ENCODE data around the gene KIF26B.

KIF26B gene

DNA sequence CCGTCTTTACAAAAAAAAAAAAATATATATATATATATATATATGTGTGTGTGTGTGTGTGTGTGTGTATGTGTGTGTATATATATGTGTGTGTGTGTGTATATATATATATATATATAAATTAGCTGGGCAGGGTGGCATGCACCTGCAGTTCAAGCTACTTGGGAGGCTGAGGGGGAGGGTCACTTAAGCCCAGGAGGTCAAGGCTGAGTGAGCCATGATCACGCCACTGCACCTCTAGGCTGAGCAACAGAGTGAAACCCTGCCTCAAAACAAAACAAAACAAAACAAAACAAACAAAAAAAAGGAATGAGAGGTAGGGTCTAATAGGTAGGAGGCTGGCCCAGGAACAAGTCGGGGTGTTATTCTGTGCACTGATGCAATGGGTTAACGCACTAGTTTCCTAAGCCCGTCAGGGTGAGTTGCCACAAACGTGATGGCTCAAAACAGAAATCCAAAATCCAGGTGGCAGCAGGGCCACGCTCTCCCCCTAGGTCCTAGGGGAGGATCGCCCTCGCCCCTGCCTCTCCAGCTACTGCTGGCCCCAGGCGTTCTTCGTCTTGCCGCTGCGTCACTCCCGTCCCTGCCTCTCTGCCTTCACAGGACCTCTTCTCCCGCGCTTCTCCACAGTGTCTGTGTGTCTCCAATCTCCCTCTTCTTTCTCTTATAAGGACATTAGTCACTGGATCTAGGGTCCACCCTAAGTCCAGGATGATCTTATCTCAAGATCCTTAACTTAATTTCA, 24.3 kb upstream of the KIF26B start:
- in situ Hi-C loops (cut with MboI; ENCODE audit: low sequenced_read_pairs) = loop anchor here (25.0 kb wide), 1 partner anchor 1332 kb away; no protein-coding TSS in a partner anchor

DNA sequence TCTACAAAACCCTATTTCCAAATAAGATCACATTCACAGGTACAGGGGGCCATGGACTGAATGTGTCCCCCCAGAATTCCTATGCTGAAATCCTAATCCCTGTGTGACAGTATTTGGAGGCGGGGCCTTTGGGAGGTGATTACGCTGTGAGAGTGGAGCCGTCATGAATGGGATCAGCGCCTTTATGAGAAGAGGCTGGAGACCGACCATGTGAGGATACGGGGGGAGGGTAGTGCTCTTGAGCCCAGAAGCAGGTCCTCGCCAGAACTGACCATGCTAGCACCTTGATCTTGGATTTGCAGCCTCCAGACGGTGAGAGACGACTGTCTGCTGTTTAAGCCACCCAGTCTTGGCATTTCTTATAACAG, 23.8 kb upstream of the KIF26B start:
- in situ Hi-C loops (cut with MboI; ENCODE audit: low sequenced_read_pairs) = loop anchor here (25.0 kb wide), 1 partner anchor 1331 kb away; no protein-coding TSS in a partner anchor

DNA sequence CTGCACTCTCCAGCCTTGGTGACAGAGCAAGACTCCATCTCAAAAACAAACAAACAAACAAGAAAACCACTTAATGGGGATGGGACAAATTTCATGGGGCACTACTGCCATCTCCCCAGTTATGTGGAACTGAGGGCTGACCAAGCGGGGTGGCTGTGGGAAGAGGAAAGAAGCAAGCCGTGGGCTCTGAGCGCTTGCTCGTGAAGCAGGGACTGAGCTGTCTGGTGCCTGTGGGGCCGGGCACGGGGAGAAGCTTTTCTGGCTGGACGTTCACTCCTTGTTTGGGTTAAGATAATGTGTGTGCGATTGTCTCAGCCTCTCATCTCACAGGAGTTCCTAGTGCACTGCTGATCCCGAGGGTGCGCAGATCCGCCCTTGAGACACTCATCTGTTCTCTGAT, 22.0 kb upstream of the KIF26B start:
- in situ Hi-C loops (cut with MboI; ENCODE audit: low sequenced_read_pairs) = loop anchor here (25.0 kb wide), 1 partner anchor 1330 kb away; no protein-coding TSS in a partner anchor

DNA sequence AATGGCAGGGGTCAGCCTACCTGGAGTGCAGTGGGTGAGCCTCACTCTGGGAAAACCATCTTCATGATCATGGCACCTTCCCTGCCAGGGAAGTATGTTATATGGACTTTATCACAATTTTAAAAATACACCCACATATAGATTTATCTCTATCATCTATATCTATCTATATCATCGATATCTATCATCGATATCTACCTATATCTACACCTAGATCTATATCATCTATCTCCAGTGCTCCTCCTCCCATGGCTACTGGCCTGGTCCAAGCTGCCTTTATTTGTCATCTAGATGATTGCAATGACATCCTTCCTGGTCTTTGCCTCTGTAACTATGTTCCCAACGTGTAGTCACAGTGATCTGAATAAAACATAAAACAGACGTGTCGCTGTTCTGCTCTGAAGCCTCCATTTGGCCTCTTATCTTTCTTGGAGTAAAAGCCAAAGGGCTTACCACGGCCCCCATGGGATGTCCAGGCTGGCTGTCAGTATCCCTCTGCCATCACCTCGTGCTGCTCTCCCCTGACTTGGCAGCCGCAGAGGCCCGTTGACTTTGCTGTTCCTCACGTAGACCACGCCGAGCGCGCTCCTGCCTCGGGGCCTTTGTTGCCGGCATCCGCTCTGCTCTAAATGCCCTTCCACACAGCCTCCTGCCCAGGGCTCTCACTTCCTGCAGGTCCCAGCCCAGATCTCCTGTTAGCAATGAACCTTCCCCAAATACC, 20.6 kb upstream of the KIF26B start:
- in situ Hi-C loops (cut with MboI; ENCODE audit: low sequenced_read_pairs) = loop anchor here (25.0 kb wide), 1 partner anchor 1328 kb away; no protein-coding TSS in a partner anchor

DNA sequence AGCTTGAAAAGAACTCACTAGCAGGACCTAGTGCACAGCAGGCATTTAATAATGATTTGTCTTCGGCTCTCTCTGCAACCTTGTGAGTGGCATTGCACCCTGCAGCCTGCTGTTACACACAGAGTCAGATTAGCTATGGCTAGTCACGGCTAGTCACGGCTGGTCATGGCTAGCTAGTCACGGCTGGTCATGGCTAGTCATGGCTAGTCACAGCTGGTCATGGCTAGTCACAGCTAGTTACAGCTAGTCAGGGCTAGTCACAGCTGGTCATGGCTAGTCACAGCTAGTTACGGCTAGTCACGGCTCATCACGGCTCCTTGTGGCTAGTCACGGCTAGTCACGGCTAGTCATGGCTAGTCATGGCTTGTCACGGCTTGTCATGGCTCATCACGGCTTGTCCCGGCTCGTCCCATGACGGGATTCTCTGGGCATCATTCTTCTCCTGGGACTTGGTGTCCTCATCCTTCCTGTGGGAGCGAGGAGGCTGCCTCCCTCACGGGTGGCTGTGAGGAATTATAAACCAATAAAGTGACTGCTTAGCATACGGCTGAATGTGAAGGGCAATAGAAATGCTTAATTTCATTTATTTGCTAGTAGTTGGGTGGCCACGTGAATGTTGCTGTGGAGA, 12.5 kb upstream of the KIF26B start:
- in situ Hi-C loops (cut with MboI; ENCODE audit: low sequenced_read_pairs) = loop anchor here (25.0 kb wide), 1 partner anchor 1320 kb away; no protein-coding TSS in a partner anchor

DNA sequence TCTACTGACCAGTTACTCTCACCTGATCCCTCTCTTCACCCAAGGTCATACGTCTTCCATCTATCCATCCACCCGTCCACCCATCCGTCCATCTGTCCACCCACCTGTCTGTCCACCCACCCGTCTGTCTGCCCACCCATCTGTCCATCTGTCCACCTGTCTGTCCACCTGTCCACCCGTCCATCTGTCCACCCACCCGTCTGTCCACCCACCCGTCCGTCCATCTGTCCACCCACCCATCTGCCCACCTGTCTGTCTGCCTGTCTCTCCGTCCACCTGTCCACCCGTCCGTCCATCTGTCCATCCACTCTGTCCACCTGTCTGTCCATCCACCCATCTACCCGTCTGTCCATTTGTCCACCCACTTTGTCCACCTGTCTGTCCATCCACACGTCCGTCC, 11.8 kb upstream of the KIF26B start:
- in situ Hi-C loops (cut with MboI; ENCODE audit: low sequenced_read_pairs) = loop anchor here (25.0 kb wide), 1 partner anchor 1319 kb away; no protein-coding TSS in a partner anchor

DNA sequence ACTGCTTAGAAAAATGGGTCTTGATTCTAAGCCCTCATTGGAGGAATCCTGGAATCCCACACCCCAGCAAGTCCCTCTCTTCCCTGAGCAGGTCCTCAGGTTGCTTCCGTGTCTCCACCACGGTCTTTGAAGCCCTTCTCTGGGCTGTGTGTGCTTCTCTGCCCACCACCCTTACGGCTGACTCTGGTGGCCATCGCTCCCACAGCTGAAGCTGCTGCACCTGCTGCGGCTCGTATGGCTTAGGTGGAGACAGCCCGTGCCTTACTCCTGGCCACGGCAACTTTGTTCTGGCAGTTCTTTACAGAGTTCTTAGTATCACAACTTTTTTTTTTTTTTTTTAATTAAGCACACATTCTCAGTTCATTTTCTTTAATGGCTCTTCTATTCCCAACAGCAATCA, 10.9 kb upstream of the KIF26B start:
- in situ Hi-C loops (cut with MboI; ENCODE audit: low sequenced_read_pairs) = loop anchor here (25.0 kb wide), 1 partner anchor 1318 kb away; no protein-coding TSS in a partner anchor

DNA sequence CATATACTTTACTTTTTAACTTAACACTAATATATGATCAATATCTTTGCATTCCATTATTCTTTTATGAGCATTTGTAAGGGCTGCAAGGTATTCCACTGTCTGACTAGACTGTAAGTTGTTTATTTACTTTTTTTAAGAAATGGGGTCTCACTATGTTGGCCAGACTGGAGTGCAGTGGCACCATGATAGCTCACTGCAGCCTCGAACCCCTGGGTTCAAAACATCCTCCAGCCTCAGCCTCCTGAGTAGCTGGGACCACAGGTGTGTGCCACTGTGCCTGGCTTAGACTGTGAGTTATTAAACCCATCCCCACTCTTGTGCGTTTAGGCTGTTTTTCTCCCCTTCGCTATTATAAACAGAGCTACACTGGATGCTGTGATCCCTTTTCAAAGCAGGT, 6.7 kb upstream of the KIF26B start:
- in situ Hi-C loops (cut with MboI; ENCODE audit: low sequenced_read_pairs) = loop anchor here (25.0 kb wide), 1 partner anchor 1314 kb away; no protein-coding TSS in a partner anchor

DNA sequence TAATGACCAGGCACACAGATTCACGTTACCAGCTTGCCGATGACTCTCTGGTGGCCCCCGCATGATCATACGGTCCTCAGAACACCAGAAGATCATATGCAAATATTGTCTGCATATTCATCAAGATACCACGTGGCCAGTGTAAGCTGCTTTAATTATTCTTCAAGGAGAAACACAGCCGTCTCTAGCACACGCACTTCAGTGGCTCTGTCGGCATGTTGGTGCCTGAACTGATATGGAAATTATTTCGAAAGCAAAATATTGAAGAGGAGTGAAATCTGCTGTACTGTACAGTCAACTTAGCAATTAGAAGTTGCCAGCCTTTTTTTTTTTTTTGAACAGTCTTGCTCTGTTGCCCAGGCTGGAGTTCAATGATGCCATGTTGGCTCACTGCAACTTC, 5.9 kb upstream of the KIF26B start:
- in situ Hi-C loops (cut with MboI; ENCODE audit: low sequenced_read_pairs) = loop anchor here (25.0 kb wide), 1 partner anchor 1313 kb away; no protein-coding TSS in a partner anchor

DNA sequence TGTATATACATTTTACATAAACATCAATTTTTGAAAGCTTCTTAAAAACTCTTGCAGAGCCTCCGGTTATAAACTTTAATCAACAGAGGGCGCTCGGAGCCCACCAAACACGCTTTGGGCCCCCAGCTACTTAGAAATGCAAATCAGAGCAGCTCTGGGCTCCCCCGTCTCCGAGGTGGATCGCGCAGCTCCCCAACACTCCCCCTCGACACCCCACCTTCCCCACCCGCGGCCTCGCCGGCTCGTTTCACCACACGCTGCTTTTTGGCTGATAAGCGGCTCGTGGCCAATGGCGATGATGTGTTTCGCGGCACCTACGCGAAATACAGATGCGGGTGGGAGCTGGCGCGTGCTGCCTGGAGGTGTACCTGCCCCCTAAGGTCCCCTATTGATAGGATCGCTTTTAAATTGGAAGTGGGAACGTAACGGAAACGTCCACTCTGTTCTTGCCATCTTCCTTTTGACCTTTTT, 1.7 kb upstream of the KIF26B start:
- in situ Hi-C loops (cut with MboI; ENCODE audit: low sequenced_read_pairs) = loop anchor here (10.0 to 25.0 kb wide), 2 partner anchors 852 to 1134 kb away; no protein-coding TSS in a partner anchor

DNA sequence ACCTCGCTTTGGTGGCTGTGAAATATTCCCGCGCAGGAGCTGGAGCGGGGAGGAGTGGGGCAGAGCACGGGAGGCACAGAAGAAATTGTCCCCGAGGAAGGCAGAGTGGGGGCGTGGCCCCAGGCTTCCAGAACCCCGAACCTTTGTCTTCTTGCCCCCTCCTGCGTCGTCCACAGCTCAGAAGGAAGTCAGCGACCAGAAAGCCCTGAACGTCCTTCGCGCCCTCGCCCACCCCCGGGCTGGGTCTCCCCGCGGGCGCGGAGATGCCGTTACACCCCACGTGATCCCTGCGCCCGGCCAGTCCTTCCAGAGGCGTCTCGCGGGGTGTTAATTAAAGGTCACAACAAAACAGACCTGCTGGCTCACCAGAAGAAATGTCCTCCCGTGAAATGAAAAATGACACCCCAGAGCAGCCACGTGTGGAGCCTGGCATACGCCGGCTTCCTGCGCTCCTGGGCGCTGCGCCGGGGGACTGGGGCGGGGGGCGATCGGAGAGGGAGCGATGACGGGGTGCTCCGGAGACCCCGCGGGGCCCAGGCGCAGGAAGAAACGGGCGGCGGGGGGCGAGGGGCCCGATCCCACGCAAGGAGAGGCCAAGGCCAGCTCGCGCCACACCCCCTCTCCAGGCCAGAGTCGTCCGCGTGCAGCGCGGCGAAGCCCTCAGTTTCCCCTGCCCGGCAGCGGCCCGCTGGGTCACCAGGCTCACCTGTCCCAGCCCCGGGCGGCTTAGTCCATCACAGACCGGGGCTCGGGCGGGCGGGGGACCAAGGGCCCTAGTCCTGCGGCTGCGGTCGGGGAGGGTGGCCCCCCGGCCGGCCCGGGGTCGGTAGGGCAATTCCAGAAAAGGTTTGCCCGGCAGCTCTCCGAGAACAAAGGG, 995 bp upstream of the KIF26B start:
- in situ Hi-C loops (cut with MboI; ENCODE audit: low sequenced_read_pairs) = loop anchor here (10.0 to 25.0 kb wide), 2 partner anchors 851 to 1134 kb away; no protein-coding TSS in a partner anchor

DNA sequence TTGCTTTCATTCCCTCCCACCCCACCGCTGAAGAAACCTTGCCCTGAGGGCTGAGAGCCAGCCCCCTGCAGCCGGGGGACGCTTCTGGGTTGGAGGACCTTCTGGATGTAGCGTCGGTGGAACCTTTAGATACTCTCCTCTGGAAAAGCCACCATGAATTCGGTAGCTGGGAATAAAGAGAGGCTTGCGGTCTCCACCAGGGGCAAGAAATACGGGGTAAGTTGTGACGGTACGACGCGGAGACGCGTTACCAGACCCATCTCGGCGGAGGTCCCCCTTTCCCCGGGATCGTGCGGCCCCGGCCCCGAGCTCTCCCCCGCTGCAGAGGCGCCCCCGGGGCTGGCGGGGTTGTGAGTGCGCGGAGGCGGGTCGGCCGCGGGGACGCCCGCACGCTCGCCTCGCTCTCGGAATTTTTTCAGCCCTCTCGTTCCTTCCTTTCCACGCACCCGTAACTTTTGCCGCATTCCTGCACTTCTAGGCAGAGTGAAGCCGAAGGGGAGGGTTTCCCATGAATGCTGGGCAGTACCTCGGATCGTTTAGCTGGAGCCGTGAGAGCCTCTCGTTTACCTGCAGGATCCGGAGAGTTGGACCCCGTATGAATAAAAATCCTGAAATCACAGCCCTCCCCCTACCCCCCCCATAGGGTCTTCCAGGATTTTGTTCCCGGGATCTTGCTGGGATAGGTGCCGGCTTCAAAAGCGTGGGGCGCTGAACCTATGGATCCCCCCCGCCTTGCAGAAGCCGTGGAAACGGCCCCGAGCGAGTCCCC, 671 bp downstream of the KIF26B start:
- in situ Hi-C loops (cut with MboI; ENCODE audit: low sequenced_read_pairs) = loop anchor here (10.0 to 25.0 kb wide), 2 partner anchors 849 to 1132 kb away; no protein-coding TSS in a partner anchor

DNA sequence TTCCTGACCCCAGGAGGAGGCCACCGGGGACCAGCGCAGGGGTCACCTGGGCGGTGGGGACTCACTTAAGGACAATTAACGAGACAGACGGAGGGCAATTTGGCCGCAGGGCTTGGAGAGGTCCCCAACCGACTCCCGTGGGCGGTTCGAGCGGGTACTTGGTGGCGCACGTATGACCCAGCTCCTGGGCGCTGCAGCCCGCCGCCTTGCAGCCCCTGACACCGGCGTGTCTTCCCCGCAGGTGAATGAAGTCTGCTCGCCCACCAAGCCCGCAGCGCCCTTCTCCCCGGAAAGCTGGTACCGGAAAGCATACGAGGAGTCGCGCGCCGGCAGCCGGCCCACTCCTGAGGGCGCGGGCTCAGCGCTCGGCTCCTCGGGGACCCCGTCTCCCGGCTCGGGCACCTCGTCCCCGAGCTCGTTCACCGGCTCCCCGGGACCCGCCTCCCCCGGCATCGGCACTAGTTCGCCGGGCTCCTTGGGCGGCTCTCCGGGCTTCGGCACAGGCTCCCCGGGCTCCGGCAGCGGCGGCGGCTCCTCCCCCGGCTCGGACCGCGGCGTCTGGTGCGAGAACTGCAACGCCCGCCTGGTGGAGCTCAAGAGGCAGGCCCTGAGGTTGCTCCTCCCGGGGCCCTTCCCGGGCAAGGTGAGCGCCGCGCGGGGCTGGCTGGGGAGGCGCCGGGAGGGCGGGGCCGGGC, 1.4 kb downstream of the KIF26B start:
- in situ Hi-C loops (cut with MboI; ENCODE audit: low sequenced_read_pairs) = loop anchor here (10.0 to 25.0 kb wide), 2 partner anchors 849 to 1131 kb away; no protein-coding TSS in a partner anchor

DNA sequence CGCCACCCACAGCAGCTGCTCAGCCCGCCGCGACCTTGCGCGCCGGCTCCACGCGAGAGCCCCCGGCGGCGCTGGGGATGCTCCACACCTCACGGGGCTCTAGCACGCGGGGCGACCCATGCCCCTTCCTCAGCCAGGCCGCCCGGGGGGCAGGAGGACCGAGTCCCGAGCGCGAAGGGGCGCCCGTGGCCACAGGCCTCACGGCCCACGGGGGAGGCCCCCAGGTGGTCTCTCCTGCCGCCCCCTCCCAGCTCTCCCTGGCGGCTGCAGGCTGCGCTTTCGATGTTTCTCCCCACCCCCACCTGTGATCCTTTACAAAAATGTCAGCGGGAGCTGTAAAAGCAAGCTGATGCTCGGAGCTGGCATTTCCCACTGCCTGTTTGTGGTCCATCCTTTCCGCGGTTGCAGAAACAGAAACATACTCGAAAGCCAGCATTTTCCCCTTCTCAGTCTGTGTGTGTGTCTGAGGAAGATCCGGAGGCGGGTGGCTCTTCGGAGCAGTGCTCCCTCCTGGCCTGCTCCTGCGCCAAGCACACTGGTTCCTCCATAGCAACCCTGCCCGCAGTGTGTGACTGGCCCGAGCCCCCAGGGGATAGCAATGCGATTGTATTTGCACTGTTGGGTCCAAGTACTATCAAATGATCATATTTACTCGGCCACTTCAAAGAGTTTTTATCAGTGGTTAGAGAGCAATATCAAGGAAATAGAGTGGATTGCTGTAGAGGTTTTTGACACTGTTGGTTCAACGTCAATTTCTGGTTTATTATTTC, 2.1 kb downstream of the KIF26B start:
- in situ Hi-C loops (cut with MboI; ENCODE audit: low sequenced_read_pairs) = loop anchor here (10.0 to 25.0 kb wide), 2 partner anchors 848 to 1130 kb away; no protein-coding TSS in a partner anchor

DNA sequence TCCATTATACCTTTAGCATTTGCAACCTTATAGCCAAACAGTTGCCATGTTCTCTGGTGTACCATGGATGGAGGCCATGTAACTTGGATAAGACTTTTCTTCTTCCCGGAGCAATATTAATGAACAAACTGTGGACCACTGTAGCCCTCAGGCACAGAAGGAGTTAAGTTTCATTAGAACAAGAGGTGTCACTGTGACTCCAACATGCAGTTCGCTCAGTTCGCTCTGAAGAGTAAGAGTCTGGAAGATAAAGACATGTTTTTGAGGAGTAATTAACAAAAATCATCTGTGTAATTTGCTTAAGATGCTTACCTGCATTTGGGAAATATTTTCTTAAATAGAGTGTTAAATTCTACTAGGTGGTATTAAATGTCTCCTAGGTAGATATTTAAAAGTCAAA, 4.1 kb downstream of the KIF26B start:
- in situ Hi-C loops (cut with MboI; ENCODE audit: low sequenced_read_pairs) = loop anchor here (10.0 to 25.0 kb wide), 2 partner anchors 846 to 1128 kb away; no protein-coding TSS in a partner anchor

DNA sequence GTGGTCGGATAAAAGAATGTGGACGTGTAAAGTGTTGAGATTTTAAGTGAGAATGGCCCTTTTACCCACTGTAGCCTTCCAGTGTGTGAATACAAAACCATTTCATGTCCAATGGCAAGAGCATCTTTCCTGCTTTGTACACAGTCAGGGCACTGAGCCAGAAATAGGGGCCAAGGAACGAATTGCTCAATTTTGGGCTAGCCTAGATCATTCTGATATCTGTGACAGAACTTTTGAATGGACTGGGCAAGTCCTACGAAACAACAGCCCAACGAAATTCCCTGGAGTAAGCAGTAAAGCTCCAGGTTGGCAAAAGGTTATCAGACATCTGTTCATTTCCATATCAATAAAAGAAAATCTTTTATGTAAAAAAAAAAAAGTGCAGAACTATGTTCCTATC, 5.5 kb downstream of the KIF26B start:
- in situ Hi-C loops (cut with MboI; ENCODE audit: low sequenced_read_pairs) = loop anchor here (25.0 kb wide), 1 partner anchor 1127 kb away; no protein-coding TSS in a partner anchor

DNA sequence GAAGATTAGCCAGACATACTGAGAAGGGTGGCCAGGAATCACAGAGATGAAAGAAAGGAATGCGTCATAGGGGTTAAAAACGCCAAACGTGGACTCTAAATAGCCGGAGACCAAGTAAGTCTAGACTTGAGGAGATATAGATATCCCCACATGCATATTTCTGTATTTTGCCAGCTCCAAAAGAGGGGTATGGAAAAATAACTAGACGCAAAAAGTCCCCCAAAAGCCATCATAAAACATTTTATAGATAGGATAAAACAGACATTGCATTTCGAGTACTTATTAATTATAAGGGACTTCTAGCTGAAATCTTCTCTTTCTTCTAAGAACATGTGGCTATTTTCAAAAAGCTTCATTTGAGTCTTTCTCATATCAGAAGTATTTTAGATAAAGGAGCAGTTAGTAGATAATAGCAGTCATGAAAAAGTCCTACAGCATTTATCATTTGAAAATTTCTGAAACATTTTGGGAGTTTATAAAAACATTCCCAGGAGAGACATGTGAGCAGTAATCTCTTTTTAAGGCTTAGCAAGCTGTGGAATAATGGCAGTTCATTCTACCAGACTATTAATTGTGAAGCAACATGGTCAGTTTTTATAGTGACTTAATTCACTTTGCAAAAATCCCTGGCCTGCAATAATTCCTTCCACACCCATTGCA, 6.1 kb downstream of the KIF26B start:
- in situ Hi-C loops (cut with MboI; ENCODE audit: low sequenced_read_pairs) = loop anchor here (25.0 kb wide), 1 partner anchor 1126 kb away; no protein-coding TSS in a partner anchor

Data from HL-60/S4 treated with retinoic acid at 250 ng/mL for 4 days and 3 days (cell line).